Measurements from ENCODE around the gene SYT2. TPM values are rescaled to one million over a fixed set of nuclear protein-coding genes. Genes with fewer than 3 reads are reported as not detected.

SYT2 gene
- total and polyA plus RNA-seq, 4 donors: 0.01 to 0.23 (median 0.03) TPM

- WGBS, 2 donors: 1 to 3% methylated on average over 38 to 55 of the region's 55 CpGs
- no peaks in the 10 kb centered on the region for H3K36me3 ChIP-seq (ENCODE audit: control insufficient read depth in 4 of 4, insufficient read depth in 4 of 4, low read length in 4 of 4)
- H3K4me3 ChIP-seq: no peak overlapping the region
- no peak for ATAC-seq (ENCODE audit: insufficient read depth, low FRiP score)
- no peak overlapping the region for H3K27ac ChIP-seq (ENCODE audit: low read depth in 1 of 2, low read length in 1 of 2)
- TF ChIP-seq, protein P1, sequence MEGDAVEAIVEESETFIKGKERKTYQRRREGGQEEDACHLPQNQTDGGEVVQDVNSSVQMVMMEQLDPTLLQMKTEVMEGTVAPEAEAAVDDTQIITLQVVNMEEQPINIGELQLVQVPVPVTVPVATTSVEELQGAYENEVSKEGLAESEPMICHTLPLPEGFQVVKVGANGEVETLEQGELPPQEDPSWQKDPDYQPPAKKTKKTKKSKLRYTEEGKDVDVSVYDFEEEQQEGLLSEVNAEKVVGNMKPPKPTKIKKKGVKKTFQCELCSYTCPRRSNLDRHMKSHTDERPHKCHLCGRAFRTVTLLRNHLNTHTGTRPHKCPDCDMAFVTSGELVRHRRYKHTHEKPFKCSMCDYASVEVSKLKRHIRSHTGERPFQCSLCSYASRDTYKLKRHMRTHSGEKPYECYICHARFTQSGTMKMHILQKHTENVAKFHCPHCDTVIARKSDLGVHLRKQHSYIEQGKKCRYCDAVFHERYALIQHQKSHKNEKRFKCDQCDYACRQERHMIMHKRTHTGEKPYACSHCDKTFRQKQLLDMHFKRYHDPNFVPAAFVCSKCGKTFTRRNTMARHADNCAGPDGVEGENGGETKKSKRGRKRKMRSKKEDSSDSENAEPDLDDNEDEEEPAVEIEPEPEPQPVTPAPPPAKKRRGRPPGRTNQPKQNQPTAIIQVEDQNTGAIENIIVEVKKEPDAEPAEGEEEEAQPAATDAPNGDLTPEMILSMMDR (IDR thresholded peaks at IDR 0.05; ENCODE audit: control extremely low read depth, extremely low read depth): no peak
- H3K27me3 ChIP-seq (ENCODE audit: control insufficient read depth in 3 of 3, insufficient read depth in 3 of 3, low read length in 2 of 3): peaks cover 3 to 18% (median 13%) of the 10 kb centered on the region in 3 donors
- no peaks in the 10 kb centered on the region for H3K9me3 ChIP-seq (ENCODE audit: control insufficient read depth in 4 of 4, insufficient read depth in 3 of 4, low read length in 3 of 4)
- H3K9ac ChIP-seq (ENCODE audit: insufficient read depth in 1 of 2, low read length in 2 of 2): no peak overlapping the region
- peaks cover 0 to 23% (median 4%) of the 10 kb centered on the region in 5 donors for H3K4me1 ChIP-seq (ENCODE audit: control insufficient read depth in 5 of 5, insufficient read depth in 5 of 5, low read length in 5 of 5)
- peak in 2 of 3 donors; percentile 18 to 20 for DNase-seq
These were observed 66.6 kb downstream of the SYT2 start for GRCh38 chr1:202643397-202644218.

GRCh38 chr1:202642619-202643291 lies 67.5 kb downstream of the SYT2 start:
- no peak for ATAC-seq (ENCODE audit: insufficient read depth, low FRiP score)
- H3K4me1 ChIP-seq (ENCODE audit: control insufficient read depth in 5 of 5, insufficient read depth in 5 of 5, low read length in 5 of 5): peaks cover 0 to 21% (median 9%) of the 10 kb centered on the region in 5 donors
- TF ChIP-seq, protein P1 (IDR thresholded peaks at IDR 0.05; ENCODE audit: control extremely low read depth, extremely low read depth): no peak
- H3K4me3 ChIP-seq: no peak overlapping the region
- H3K9ac ChIP-seq (ENCODE audit: insufficient read depth in 1 of 2, low read length in 2 of 2): no peak overlapping the region
- no peaks in the 10 kb centered on the region for H3K36me3 ChIP-seq (ENCODE audit: control insufficient read depth in 4 of 4, insufficient read depth in 4 of 4, low read length in 4 of 4)
- H3K27me3 ChIP-seq (ENCODE audit: control insufficient read depth in 3 of 3, insufficient read depth in 3 of 3, low read length in 2 of 3): peaks cover 3 to 18% (median 13%) of the 10 kb centered on the region in 3 donors
- H3K27ac ChIP-seq (ENCODE audit: low read depth in 1 of 2, low read length in 1 of 2): no peak overlapping the region
- WGBS, 2 donors: 0 to 2% methylated on average over 56 to 58 of the region's 58 CpGs
- no peak for DNase-seq
- no peaks in the 10 kb centered on the region for H3K9me3 ChIP-seq (ENCODE audit: control insufficient read depth in 4 of 4, insufficient read depth in 3 of 4, low read length in 3 of 4)

DNA sequence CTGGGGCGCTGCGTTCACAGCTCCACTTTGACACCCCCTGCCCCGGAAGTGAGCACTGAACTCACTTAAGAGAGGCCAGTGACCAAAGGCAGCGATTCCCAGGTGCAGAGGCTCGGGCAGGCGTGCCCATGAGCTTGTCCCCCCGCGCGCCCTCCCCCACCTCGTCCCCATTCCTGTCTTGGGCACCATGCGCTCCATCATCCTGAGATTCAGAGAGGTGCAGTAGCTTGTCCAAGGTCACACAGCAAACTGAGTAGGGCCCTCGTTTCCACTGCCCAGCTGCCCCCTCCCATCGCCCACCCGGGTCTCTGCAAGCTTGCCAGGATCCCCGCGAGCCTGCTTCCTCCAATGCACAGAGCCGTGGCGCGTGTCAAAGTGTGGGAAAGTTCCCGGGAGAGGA lies 68.0 kb downstream of the SYT2 start:
- Histone ChIP-seq H3K36me3 (ENCODE audit: control insufficient read depth in 4 of 4, insufficient read depth in 4 of 4, low read length in 4 of 4) (no peaks in the 10 kb centered on the region), H3K27me3 (ENCODE audit: control insufficient read depth in 3 of 3, insufficient read depth in 3 of 3, low read length in 2 of 3) (peaks cover 3 to 18% (median 13%) of the 10 kb centered on the region in 3 donors), H3K4me3 (no peak overlapping the region), H3K27ac (ENCODE audit: low read depth in 1 of 2, low read length in 1 of 2) (no peak overlapping the region), H3K9ac (ENCODE audit: insufficient read depth in 1 of 2, low read length in 2 of 2) (no peak overlapping the region), H3K9me3 (ENCODE audit: control insufficient read depth in 4 of 4, insufficient read depth in 3 of 4, low read length in 3 of 4) (no peaks in the 10 kb centered on the region), H3K4me1 (ENCODE audit: control insufficient read depth in 5 of 5, insufficient read depth in 5 of 5, low read length in 5 of 5) (peaks cover 0 to 21% (median 10%) of the 10 kb centered on the region in 5 donors)
- TF ChIP-seq, protein P1 (IDR thresholded peaks at IDR 0.05; ENCODE audit: control extremely low read depth, extremely low read depth): no peak
- no peak for DNase-seq
- WGBS, 2 donors: 25 to 34% methylated on average over 20 of the region's 20 CpGs
- no peak for ATAC-seq (ENCODE audit: insufficient read depth, low FRiP score)

Data from lung (tissue), 12 donors.